Peyer's patch (tissue), 4 donors: ENCODE data around the gene PTPRS. TPM values are rescaled to one million over a fixed set of nuclear protein-coding genes. Genes with fewer than 3 reads are reported as not detected.

Experiments used
- DNase-seq, 3 donors: peaks; one replicate each; pipeline ENCODE4 v3.0.0-alpha.2; 2017 to 2019
- H3K27ac ChIP-seq, 4 donors: fragments of 200-600 bp; sonication (generic); one replicate each; pipeline ENCODE4 v1.5.1; 2016 to 2019
- H3K27me3 ChIP-seq, 2 donors: fragments of 200-600 bp; sonication (generic); one replicate each; pipeline ENCODE4 v1.5.1; 2019
- H3K36me3 ChIP-seq, 3 donors: fragments of 200-600 bp; sonication (generic); one replicate each; pipeline ENCODE4 v1.5.1; 2016 to 2019
- H3K4me1 ChIP-seq, 4 donors: fragments of 200-600 bp; sonication (generic); one replicate each; pipeline ENCODE4 v1.5.1; 2016 to 2019
- H3K4me3 ChIP-seq, 4 donors: fragments of 200-600 bp; sonication (generic); 1 replicate in 3 of 4; 2 replicates in 1 of 4; pipeline ENCODE4 v1.5.1; 2016 to 2019; ENCODE audit warnings: mild to moderate bottlenecking in 1 of 4
- H3K9me3 ChIP-seq, 4 donors: fragments of 200-600 bp; sonication (generic); one replicate each; pipeline ENCODE4 v1.5.1; 2016 to 2019; ENCODE audit warnings: mild to moderate bottlenecking in 1 of 4
- CTCF ChIP-seq, 6 experiments: fragments of 450-650 bp in 4 of 6; fragments of 200-600 bp in 2 of 6; sonication (generic) in 1 of 6; IDR thresholded peaks; one replicate each; pipeline ENCODE4 v1.5.1; 2017 to 2019; ENCODE audit warnings: antibody characterized with exemption in 6 of 6, mild to moderate bottlenecking in 3 of 6, moderate library complexity in 1 of 6
- POLR2A ChIP-seq, 2 donors: fragments of 450-650 bp; IDR thresholded peaks; one replicate each; pipeline ENCODE4 v1.5.1; 2017; ENCODE audit warnings: antibody characterized with exemption in 2 of 2, mild to moderate bottlenecking in 2 of 2, moderate library complexity in 2 of 2
- total RNA-seq, 4 donors: library from RNA; depleted of rRNA; stranded (reverse); fragments of >200 nt; gene quantifications; one replicate each; pipeline ENCODE4 v1.1.0, GENCODE V29; 2016

Gene PTPRS
- total RNA-seq, 4 donors from 2014 or later = 14.2 to 85.8 (median 24.7) TPM

- Histone ChIP-seq H3K27me3 (no peaks in the 10 kb centered on the region), H3K4me1 (peaks cover 0 to 6% (median 0%) of the 10 kb centered on the region in 4 donors), H3K9me3 (no peaks in the 10 kb centered on the region), H3K4me3 (no peak overlapping the region), H3K36me3 (no peaks in the 10 kb centered on the region), H3K27ac (no peak overlapping the region)
- no peak for DNase-seq
- TF ChIP-seq CTCF (IDR thresholded peaks at IDR 0.05) (no peak), POLR2A (IDR thresholded peaks at IDR 0.05) (no peak)
These were observed 35.4 kb downstream of the PTPRS start for GRCh38 chr19:5305163-5305562.

GRCh38 chr19:5304486-5304885 lies 36.1 kb downstream of the PTPRS start:
- H3K9me3 ChIP-seq = no peaks in the 10 kb centered on the region
- H3K36me3 ChIP-seq = no peaks in the 10 kb centered on the region
- H3K27me3 ChIP-seq = no peaks in the 10 kb centered on the region
- H3K27ac ChIP-seq = no peak overlapping the region
- H3K4me3 ChIP-seq = no peak overlapping the region
- TF ChIP-seq CTCF (IDR thresholded peaks at IDR 0.05) (no peak), POLR2A (IDR thresholded peaks at IDR 0.05) (no peak)
- peaks cover 0 to 6% (median 0%) of the 10 kb centered on the region in 4 donors for H3K4me1 ChIP-seq
- no peak for DNase-seq

- no peak overlapping the region for H3K4me3 ChIP-seq
- no peaks in the 10 kb centered on the region for H3K4me1 ChIP-seq
- no peaks in the 10 kb centered on the region for H3K9me3 ChIP-seq
- no peaks in the 10 kb centered on the region for H3K36me3 ChIP-seq
- H3K27ac ChIP-seq = no peak overlapping the region
- no peaks in the 10 kb centered on the region for H3K27me3 ChIP-seq
- TF ChIP-seq CTCF (IDR thresholded peaks at IDR 0.05) (no peak), POLR2A (IDR thresholded peaks at IDR 0.05) (no peak)
- DNase-seq = no peak
These were observed 37.4 kb downstream of the PTPRS start for GRCh38 chr19:5303208-5303607.

GRCh38 chr19:5302396-5302795 lies 38.2 kb downstream of the PTPRS start:
- Histone ChIP-seq H3K4me3 (no peak overlapping the region), H3K9me3 (no peaks in the 10 kb centered on the region), H3K4me1 (no peaks in the 10 kb centered on the region), H3K27me3 (no peaks in the 10 kb centered on the region), H3K36me3 (no peaks in the 10 kb centered on the region), H3K27ac (no peak overlapping the region)
- TF ChIP-seq POLR2A (IDR thresholded peaks at IDR 0.05) (no peak), CTCF (IDR thresholded peaks at IDR 0.05) (no peak)
- DNase-seq = no peak

GRCh38 chr19:5299137-5299536 lies 41.5 kb downstream of the PTPRS start:
- DNase-seq = no peak
- no peaks in the 10 kb centered on the region for H3K4me1 ChIP-seq
- H3K27me3 ChIP-seq = no peaks in the 10 kb centered on the region
- H3K9me3 ChIP-seq = no peaks in the 10 kb centered on the region
- no peak overlapping the region for H3K27ac ChIP-seq
- H3K36me3 ChIP-seq = no peaks in the 10 kb centered on the region
- no peak overlapping the region for H3K4me3 ChIP-seq
- no peak for TF ChIP-seq CTCF (IDR thresholded peaks at IDR 0.05)
- no peak for TF ChIP-seq POLR2A (IDR thresholded peaks at IDR 0.05)

GRCh38 chr19:5298471-5298901 lies 42.1 kb downstream of the PTPRS start:
- Histone ChIP-seq H3K9me3 (no peaks in the 10 kb centered on the region), H3K27ac (no peak overlapping the region), H3K27me3 (no peaks in the 10 kb centered on the region), H3K4me1 (peaks cover 0 to 6% (median 0%) of the 10 kb centered on the region in 4 donors), H3K4me3 (no peak overlapping the region), H3K36me3 (no peaks in the 10 kb centered on the region)
- TF ChIP-seq POLR2A (IDR thresholded peaks at IDR 0.05) = no peak
- DNase-seq = no peak
